OCI-LY3 (cell line): Measurements from ENCODE around the gene SLC49A4.

Experiments
- H2AFZ ChIP-seq: fragments of 200-600, 300-600 bp; shearing (Covaris generic); 2 replicates; pipeline ENCODE4 v1.6.0; 2014; ENCODE audit warnings: antibody characterized with exemption, low read depth, low read length
- H3K27ac ChIP-seq: fragments of 200-600, 300-600 bp; sonication (generic); 2 replicates; pipeline ENCODE4 v1.5.1; 2014; ENCODE audit warnings: mild to moderate bottlenecking, low read length, moderate library complexity, mixed read lengths
- H3K27me3 ChIP-seq: fragments of 200-600, 300-600 bp; sonication (generic); 2 replicates; pipeline ENCODE4 v1.6.1; 2014; ENCODE audit warnings: low read depth, low read length, mixed read lengths
- H3K36me3 ChIP-seq: fragments of 200-600, 300-600 bp; sonication (generic); replicated peaks from 2 replicates; pipeline ENCODE3; 2014; ENCODE audit warnings: low read depth, low read length, mixed read lengths
- H3K4me1 ChIP-seq: fragments of 300-600, 200-600 bp; sonication (generic); 2 replicates; pipeline ENCODE4 v1.6.1; 2014; ENCODE audit warnings: low read length, mixed read lengths
- H3K4me2 ChIP-seq: fragments of 200-600, 300-600 bp; sonication (generic); 2 replicates; pipeline ENCODE4 v1.6.1; 2014; ENCODE audit warnings: low read length, mixed read lengths
- H3K4me3 ChIP-seq: fragments of 300-600, 200-600 bp; sonication (generic); 2 replicates; pipeline ENCODE4 v1.5.1; 2014; ENCODE audit warnings: antibody characterized with exemption, mild to moderate bottlenecking, low read length, moderate library complexity
- H3K79me2 ChIP-seq: fragments of 300-600, 200-600 bp; shearing (Covaris generic); 2 replicates; pipeline ENCODE4 v1.6.1; 2014; ENCODE audit warnings: mild to moderate bottlenecking, low read length, mixed read lengths
- H3K9ac ChIP-seq: fragments of 300-600, 200-600 bp; shearing (Covaris generic); 2 replicates; pipeline ENCODE4 v1.6.0; 2014; ENCODE audit warnings: mild to moderate bottlenecking, low read length, moderate library complexity
- H3K9me3 ChIP-seq: fragments of 200-600, 300-600 bp; shearing (Covaris generic); 2 replicates; pipeline ENCODE4 v1.6.1; 2014; ENCODE audit warnings: low read length, mixed read lengths; ENCODE audit not compliant: insufficient read depth
- H4K20me1 ChIP-seq: fragments of 200-600, 300-600 bp; sonication (generic); 2 replicates; pipeline ENCODE4 v1.6.1; 2016; ENCODE audit warnings: low read length, mixed read lengths; ENCODE audit not compliant: insufficient read depth
- CTCF ChIP-seq: fragments of 200-600, 300-600 bp; sonication (generic); IDR thresholded peaks from 2 replicates; pipeline ENCODE4 v1.5.1; 2014; ENCODE audit warnings: antibody characterized with exemption, low read length, low read depth
- EZH2phosphoT487 ChIP-seq: fragments of 200-600 bp; shearing (Covaris generic); IDR thresholded peaks from 2 replicates; pipeline ENCODE4 v1.6.1; 2018; ENCODE audit warnings: antibody characterized with exemption, mixed run types, low read depth

The SLC49A4 gene

DNA sequence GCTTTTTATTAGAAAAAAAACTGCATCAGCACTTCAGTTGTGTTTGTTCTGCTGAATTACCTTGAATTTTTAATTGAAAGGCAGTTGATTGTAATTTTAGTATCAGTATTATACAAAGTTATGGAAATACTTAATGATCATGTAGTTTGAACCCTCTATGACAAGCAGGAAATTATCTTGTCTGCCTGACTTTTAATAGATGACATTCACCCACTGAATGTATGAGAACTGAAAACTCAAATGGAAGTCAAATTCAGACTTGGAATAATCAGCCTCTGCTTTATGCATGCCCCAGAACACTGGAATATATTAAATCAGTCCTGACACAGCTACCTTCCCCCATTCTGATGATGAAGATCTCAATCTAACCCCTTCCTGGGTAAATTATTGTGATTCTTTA lies 73.5 kb downstream of the SLC49A4 start:
- H2AFZ ChIP-seq: no peak overlapping the region
- no peak overlapping the region for H3K27ac ChIP-seq
- TF ChIP-seq CTCF: no peak
- no peak for TF ChIP-seq EZH2phosphoT487
- H3K9ac ChIP-seq: no peak overlapping the region
- H3K4me1 ChIP-seq: 0 out of 2 replicates have a peak, but pooled peaks cover 4% of the 10 kb centered on the region
- H3K79me2 ChIP-seq: no peaks in the 10 kb centered on the region
- no peak overlapping the region for H3K4me2 ChIP-seq
- H3K9me3 ChIP-seq: no peaks in the 10 kb centered on the region
- H3K27me3 ChIP-seq: no peaks in the 10 kb centered on the region
- H4K20me1 ChIP-seq: no peaks in the 10 kb centered on the region
- no peak overlapping the region for H3K4me3 ChIP-seq
- H3K36me3 ChIP-seq: no peaks in the 10 kb centered on the region

GRCh38 chr3:122873741-122874515 lies 79.1 kb downstream of the SLC49A4 start:
- Histone ChIP-seq H3K36me3 (peaks cover 5% of the 10 kb centered on the region), H3K27me3 (no peaks in the 10 kb centered on the region), H3K4me2 (no peak overlapping the region), H3K4me3 (no peak overlapping the region), H3K9me3 (no peaks in the 10 kb centered on the region), H3K9ac (no peak overlapping the region), H3K4me1 (peaks cover 18% of the 10 kb centered on the region), H4K20me1 (no peaks in the 10 kb centered on the region), H3K27ac (no peak overlapping the region), H3K79me2 (no peaks in the 10 kb centered on the region), H2AFZ (no peak overlapping the region)
- TF ChIP-seq CTCF: no peak
- no peak for TF ChIP-seq EZH2phosphoT487

GRCh38 chr3:122875547-122876127 lies 80.8 kb downstream of the SLC49A4 start:
- TF ChIP-seq CTCF (no peak), EZH2phosphoT487 (no peak)
- H2AFZ ChIP-seq: no peak overlapping the region
- peaks cover 5% of the 10 kb centered on the region for H3K36me3 ChIP-seq
- H3K27me3 ChIP-seq: no peaks in the 10 kb centered on the region
- H3K27ac ChIP-seq: no peak overlapping the region
- H3K9me3 ChIP-seq: no peaks in the 10 kb centered on the region
- no peak overlapping the region for H3K4me3 ChIP-seq
- no peak overlapping the region for H3K9ac ChIP-seq
- H3K4me2 ChIP-seq: peak overlapping the region; percentile 31; the same call in 1 of the 2 replicates
- H3K4me1 ChIP-seq: peaks cover 18% of the 10 kb centered on the region
- H4K20me1 ChIP-seq: no peaks in the 10 kb centered on the region
- no peaks in the 10 kb centered on the region for H3K79me2 ChIP-seq

- Histone ChIP-seq H3K4me1 (peaks cover 13% of the 10 kb centered on the region), H3K4me2 (no peak overlapping the region), H3K9me3 (no peaks in the 10 kb centered on the region), H2AFZ (no peak overlapping the region), H3K27ac (no peak overlapping the region), H4K20me1 (no peaks in the 10 kb centered on the region), H3K36me3 (peaks cover under 1% of the 10 kb centered on the region), H3K4me3 (no peak overlapping the region), H3K27me3 (no peaks in the 10 kb centered on the region), H3K79me2 (no peaks in the 10 kb centered on the region), H3K9ac (no peak overlapping the region)
- no peak for TF ChIP-seq CTCF
- TF ChIP-seq EZH2phosphoT487: no peak
Observed at GRCh38 chr3:122880173-122880572, 85.3 kb downstream of the SLC49A4 start.
